ENCODE results near the gene SH3YL1.

GRCh38 chr2:223451-223850, 40.4 kb downstream of the SH3YL1 start:
- TF ChIP-seq CTCF (IDR thresholded peaks at IDR 0.05): no peak
- no peak for TF ChIP-seq POLR2A (IDR thresholded peaks at IDR 0.05)
- no peak for TF ChIP-seq POLR2AphosphoS5 (IDR thresholded peaks at IDR 0.05)

All from prostate gland (tissue), 2 donors.